Left lung (tissue), 10 donors: ENCODE results near the gene LCN2. TPM values are rescaled to one million over a fixed set of nuclear protein-coding genes. Genes with fewer than 3 reads are reported as not detected.
"Not testable (repeated sequence)": the region's sequence is repeated elsewhere in the genome, so short reads cannot be mapped to it uniquely, and the experiment has no call there.

ENCODE experiments used
- ATAC-seq: fragments of 200-7000 bp; cut with Tn5 transposase; one replicate; pipeline ENCODE4 v1.9.1; 2020; ENCODE audit warnings: moderate library complexity
- DNase-seq, 4 donors: peaks; one replicate each; pipeline ENCODE4 v3.0.0-alpha.2; 2013 to 2020
- H3K27ac ChIP-seq, 2 donors: fragments of 200-600 bp; sonication (generic) in 1 of 2; one replicate each; pipeline versions ENCODE4 v1.5.0 to v1.8.0; 2020 to 2021
- H3K27me3 ChIP-seq, 2 donors: fragments of 200-600 bp; sonication (generic) in 1 of 2; one replicate each; pipeline versions ENCODE4 v1.5.0 to v1.8.0; 2020 to 2021
- H3K36me3 ChIP-seq, 2 donors: fragments of 200-600 bp; sonication (generic) in 1 of 2; one replicate each; pipeline versions ENCODE4 v1.5.0 to v1.8.0; 2020 to 2021
- H3K4me1 ChIP-seq, 2 donors: fragments of 200-600 bp; one replicate each; pipeline ENCODE4 v1.8.0; 2021
- H3K4me3 ChIP-seq, 2 donors: fragments of 200-600 bp; sonication (generic) in 1 of 2; one replicate each; pipeline versions ENCODE4 v1.5.0 to v1.8.0; 2020 to 2021; ENCODE audit warnings: mild to moderate bottlenecking in 1 of 2
- H3K9me3 ChIP-seq, 2 donors: fragments of 200-600 bp; sonication (generic) in 1 of 2; one replicate each; pipeline versions ENCODE4 v1.5.0 to v1.8.0; 2020 to 2021
- intact Hi-C, 2 donors: fragments of 100-400 bp; cut with DNase I; formaldehyde crosslinking; loops; one replicate each; pipeline versions ENCODE4 v1.11.2 to v1.14.2; 2022
- polyA plus RNA-seq, 6 donors: library from polyadenylated mRNA; unstranded; fragments of 120-200 nt; gene quantifications; one replicate each; pipeline ENCODE4 v1.2.1, GENCODE V29; 2013; ENCODE audit not compliant: insufficient read length in 6 of 6
- total RNA-seq, 2 donors: library from RNA; stranded (reverse); fragmentation: NEBNext Ultra II Directional; extraction: Animal tissue kit (Norgen Biotek cat#: 25700); gene quantifications; one replicate each; pipeline ENCODE4 v1.2.1, GENCODE V29; 2021
- TF ChIP-seq, protein P1 (sequence below), 2 donors: fragments of 200-600 bp; sonication (generic) in 1 of 2; IDR thresholded peaks; one replicate each; pipeline versions ENCODE4 v1.5.0 to v1.8.0; 2021; ENCODE audit warnings: antibody characterized with exemption in 2 of 2
- donor health status: DM: no; HTN: yes; CAD: no.
- donor health status: DM: no; HTN: no; CAD: no.

Gene LCN2
- total and polyA plus RNA-seq, 8 donors = 1.3 to 155 (median 2.4) TPM

GRCh38 chr9:128128836-128129590 lies 20.2 kb upstream of the LCN2 start:
- peak in 1 of 4 donors; percentile 79 for DNase-seq
- peaks cover 0 to 7% of the 10 kb centered on the region in 2 donors for H3K27me3 ChIP-seq
- intact Hi-C loops = no loop called here
- H3K9me3 ChIP-seq = no peaks in the 10 kb centered on the region
- peak overlapping the region; percentile 89 to 92 for H3K4me3 ChIP-seq
- TF ChIP-seq, protein P1, sequence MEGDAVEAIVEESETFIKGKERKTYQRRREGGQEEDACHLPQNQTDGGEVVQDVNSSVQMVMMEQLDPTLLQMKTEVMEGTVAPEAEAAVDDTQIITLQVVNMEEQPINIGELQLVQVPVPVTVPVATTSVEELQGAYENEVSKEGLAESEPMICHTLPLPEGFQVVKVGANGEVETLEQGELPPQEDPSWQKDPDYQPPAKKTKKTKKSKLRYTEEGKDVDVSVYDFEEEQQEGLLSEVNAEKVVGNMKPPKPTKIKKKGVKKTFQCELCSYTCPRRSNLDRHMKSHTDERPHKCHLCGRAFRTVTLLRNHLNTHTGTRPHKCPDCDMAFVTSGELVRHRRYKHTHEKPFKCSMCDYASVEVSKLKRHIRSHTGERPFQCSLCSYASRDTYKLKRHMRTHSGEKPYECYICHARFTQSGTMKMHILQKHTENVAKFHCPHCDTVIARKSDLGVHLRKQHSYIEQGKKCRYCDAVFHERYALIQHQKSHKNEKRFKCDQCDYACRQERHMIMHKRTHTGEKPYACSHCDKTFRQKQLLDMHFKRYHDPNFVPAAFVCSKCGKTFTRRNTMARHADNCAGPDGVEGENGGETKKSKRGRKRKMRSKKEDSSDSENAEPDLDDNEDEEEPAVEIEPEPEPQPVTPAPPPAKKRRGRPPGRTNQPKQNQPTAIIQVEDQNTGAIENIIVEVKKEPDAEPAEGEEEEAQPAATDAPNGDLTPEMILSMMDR (IDR thresholded peaks at IDR 0.05) = no peak
- peaks cover 6 to 35% of the 10 kb centered on the region in 2 donors for H3K4me1 ChIP-seq
- H3K27ac ChIP-seq = peak overlapping the region; percentile 93 to 95
- peaks cover 0 to 8% of the 10 kb centered on the region in 2 donors for H3K36me3 ChIP-seq
- ATAC-seq = no peak

DNA sequence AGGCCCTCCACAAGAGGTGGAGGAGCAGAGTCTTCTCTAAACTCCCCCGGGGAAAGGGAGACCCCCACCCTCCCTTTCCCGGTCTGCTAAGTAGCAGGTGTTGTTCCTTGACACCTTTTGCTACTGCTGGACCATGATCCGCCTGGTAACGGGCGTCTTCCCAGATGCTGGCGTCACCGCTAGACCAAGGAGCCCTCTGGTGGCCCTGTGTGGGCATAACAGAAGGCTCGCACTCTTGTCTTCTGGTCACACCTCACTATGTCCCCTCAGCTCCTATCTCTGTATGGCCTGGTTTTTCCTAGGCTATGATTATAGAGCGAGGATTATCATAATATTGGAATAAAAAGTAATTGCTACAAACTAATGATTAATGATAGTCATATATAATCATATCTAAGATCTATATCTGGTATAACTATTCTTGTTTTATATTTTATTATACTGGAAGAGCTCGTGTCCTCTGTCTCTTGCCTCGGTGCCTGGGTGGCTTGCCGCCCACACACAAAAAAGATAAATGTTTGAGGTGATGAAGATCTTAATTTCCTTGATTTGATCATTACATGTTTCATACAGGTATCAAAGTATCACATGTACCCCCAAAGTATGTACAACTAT lies 19.2 kb upstream of the LCN2 start:
- peak in 1 of 4 donors; percentile 81 for DNase-seq
- H3K36me3 ChIP-seq, H3K27me3 ChIP-seq, H3K4me3 ChIP-seq, H3K9me3 ChIP-seq, H3K27ac ChIP-seq, intact Hi-C loops, ATAC-seq: not testable (repeated sequence)
- TF ChIP-seq, protein P1 (IDR thresholded peaks at IDR 0.05) = peak; percentile 55 to 61
- peaks cover 6 to 30% of the 10 kb centered on the region in 2 donors for H3K4me1 ChIP-seq

GRCh38 chr9:128130651-128131050 lies 18.6 kb upstream of the LCN2 start:
- intact Hi-C loops, ATAC-seq: not testable (repeated sequence)
- peak in 1 of 4 donors; percentile 32 for DNase-seq

GRCh38 chr9:128131346-128131745 lies 17.9 kb upstream of the LCN2 start:
- H3K9me3 ChIP-seq, H3K27ac ChIP-seq, H3K4me3 ChIP-seq, ATAC-seq, H3K36me3 ChIP-seq, H3K27me3 ChIP-seq, intact Hi-C loops: not testable (repeated sequence)
- peak in 1 of 4 donors; percentile 21 for DNase-seq
- H3K4me1 ChIP-seq = peaks cover 6 to 17% of the 10 kb centered on the region in 2 donors

More at GRCh38 chr9:128130651-128131050, 18.6 kb upstream of the LCN2 start:
- not testable (repeated sequence) for H3K9me3 ChIP-seq, H3K27me3 ChIP-seq, H3K4me3 ChIP-seq, H3K36me3 ChIP-seq, H3K27ac ChIP-seq
- H3K4me1 ChIP-seq = peaks cover 6 to 24% of the 10 kb centered on the region in 2 donors

GRCh38 chr9:128132139-128132538 lies 17.1 kb upstream of the LCN2 start:
- H3K4me1 ChIP-seq, H3K36me3 ChIP-seq, ATAC-seq, H3K27ac ChIP-seq, H3K27me3 ChIP-seq, H3K9me3 ChIP-seq, H3K4me3 ChIP-seq, intact Hi-C loops: not testable (repeated sequence)
- DNase-seq = peak in 2 of 4 donors; percentile 9 to 34

DNA sequence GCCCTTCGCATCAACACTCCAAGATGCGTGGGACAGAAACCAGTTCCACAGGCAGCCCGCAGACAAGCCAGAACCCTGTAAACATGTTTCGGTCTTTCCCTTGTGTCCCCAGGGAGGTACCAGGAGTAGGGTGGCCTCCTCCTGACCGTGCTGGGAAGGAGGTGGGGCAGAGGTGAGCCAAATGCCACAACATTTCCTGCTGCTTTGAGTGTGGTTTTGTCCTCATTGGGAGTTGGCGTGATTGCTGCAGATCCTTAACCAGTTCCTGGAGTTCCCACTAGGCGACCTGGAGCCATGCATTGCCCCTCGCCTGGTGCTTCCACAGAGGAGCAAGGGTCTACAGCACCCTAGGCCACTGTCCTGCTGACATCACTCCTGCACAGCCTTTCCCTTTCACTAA lies 13.7 kb upstream of the LCN2 start:
- H3K36me3 ChIP-seq, H3K4me3 ChIP-seq, H3K27ac ChIP-seq, ATAC-seq, H3K27me3 ChIP-seq, H3K9me3 ChIP-seq, intact Hi-C loops, H3K4me1 ChIP-seq: not testable (repeated sequence)
- peak in 1 of 4 donors; percentile 23 for DNase-seq
